ENCODE data around the gene TMEM255A.

DNA sequence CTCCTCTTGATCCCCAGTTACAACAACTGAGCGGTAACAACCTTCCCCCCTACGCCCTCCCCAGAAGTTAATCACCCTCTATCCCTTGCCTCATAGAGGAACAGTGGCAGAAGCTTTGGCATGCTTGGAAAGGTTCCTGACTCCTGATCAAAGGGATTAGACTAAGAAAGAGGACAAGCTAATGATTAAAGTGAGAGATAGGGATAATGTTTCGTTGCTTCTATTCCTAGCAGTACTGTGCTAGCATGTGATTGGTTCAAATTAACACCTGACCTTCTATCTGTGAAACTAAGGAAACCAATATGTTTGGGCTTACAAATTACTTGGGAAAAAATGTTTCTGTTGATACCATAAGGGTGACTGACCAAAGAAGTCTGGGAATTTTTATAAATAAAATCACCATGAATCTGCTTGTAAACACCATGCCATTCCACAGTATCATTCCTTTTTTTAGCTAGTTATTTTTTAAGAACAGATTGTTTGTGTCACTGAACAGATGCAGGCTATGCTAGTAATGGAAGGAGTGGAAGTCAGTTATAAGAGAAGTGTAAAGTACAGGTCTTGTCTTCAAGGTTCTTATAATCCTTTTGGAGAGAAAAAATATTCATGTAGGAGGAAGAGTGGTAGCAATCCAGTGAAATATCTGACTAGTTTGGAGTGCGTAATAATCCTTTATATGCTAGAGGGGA lies 39.3 kb upstream of the TMEM255A start:
- no peak for TF ChIP-seq ZNF274 (IDR thresholded peaks at IDR 0.05; ENCODE audit: low read depth, low read length)
- TF ChIP-seq SUZ12 (IDR thresholded peaks at IDR 0.05; ENCODE audit: extremely low read depth, insufficient read depth, insufficient read length): no peak
